ENCODE results near the gene DRICH1. TPM values are rescaled to one million over a fixed set of nuclear protein-coding genes. Genes with fewer than 3 reads are reported as not detected.

DRICH1 gene
- total and polyA plus RNA-seq, 2 of the 8 experiments (the other 6 are each of a cell fraction or from before 2014, with no cell fraction given) = 0.21 to 0.28 TPM

- TF ChIP-seq RFX5 (IDR thresholded peaks at IDR 0.05; ENCODE audit: borderline replicate concordance, low read depth, low read length) (no peak), HDAC2 (IDR thresholded peaks at IDR 0.05; ENCODE audit: borderline replicate concordance in 1 of 2, low read depth in 2 of 2, low read length in 2 of 2) (no peak), SIRT6 (IDR thresholded peaks at IDR 0.05; ENCODE audit: low read length) (no peak), CHD1 (IDR thresholded peaks at IDR 0.05; ENCODE audit: low read depth, low read length) (no peak), SP2 (IDR thresholded peaks at IDR 0.05; ENCODE audit: low read length) (no peak)
Measured at GRCh38 chr22:23626286-23626975, 5.7 kb downstream of the DRICH1 start (continued).

All from H1 (cell line).